ENCODE data around the gene MORC1.

- TF ChIP-seq CTCF (conservative IDR thresholded peaks at IDR 0.05; ENCODE audit: low read length) (no peak), EZH2phosphoT487 (IDR thresholded peaks at IDR 0.05; ENCODE audit: borderline replicate concordance, low read depth, low read length) (no peak)
Observed at GRCh38 chr3:109137761-109138160, 19.8 kb upstream of the MORC1 start.
